Activated CD8-positive, alpha-beta T cell treated with anti-CD3 and anti-CD28 coated beads, Interleukin-2, amount 10 ng/mL, durations not matched to agents 7 days and 5 days (primary cell): Measurements from ENCODE around the gene ZNF253. TPM values are rescaled to one million over a fixed set of nuclear protein-coding genes. Genes with fewer than 3 reads are reported as not detected.
"Not testable (repeated sequence)": the region's sequence is repeated elsewhere in the genome, so short reads cannot be mapped to it uniquely, and the experiment has no call there.

Experiments
- ATAC-seq: fragments of 150-1000 bp; cut with Tn5 transposase; one replicate; pipeline ENCODE4 v1.10.0; 2021; ENCODE audit warnings: moderate library complexity
- CTCF ChIA-PET: fragments of 350-600 bp; sonication (Branson Sonifier 250); formaldehyde crosslinking; loops from one replicate; lab custom pipeline; 2021; ENCODE audit warnings: antibody characterized with exemption; lab: Charles Lee
- POLR2A ChIA-PET: fragments of 350-600 bp; sonication (Branson Sonifier 250); formaldehyde crosslinking; loops from one replicate; lab custom pipeline; 2021; ENCODE audit warnings: antibody characterized with exemption; lab: Charles Lee
- DNase-seq: peaks from one replicate; pipeline ENCODE4 v3.0.0-alpha.2; 2020
- H3K27ac Mint-ChIP-seq: one replicate; pipeline ENCODE4 v1.8.0; 2021; ENCODE audit warnings: mild to moderate bottlenecking, mixed read lengths
- H3K27me3 Mint-ChIP-seq: one replicate; pipeline ENCODE4 v1.8.0; 2021; ENCODE audit warnings: low read depth, mixed read lengths
- H3K36me3 Mint-ChIP-seq: one replicate; pipeline ENCODE4 v1.8.0; 2021; ENCODE audit warnings: low read depth, mixed read lengths
- H3K4me1 Mint-ChIP-seq: one replicate; pipeline ENCODE4 v1.8.0; 2021; ENCODE audit warnings: low read depth, mixed read lengths
- H3K4me3 Mint-ChIP-seq: one replicate; pipeline ENCODE4 v1.8.0; 2021; ENCODE audit warnings: mild to moderate bottlenecking, mixed read lengths
- H3K9me3 Mint-ChIP-seq: one replicate; pipeline ENCODE4 v1.8.0; 2022; ENCODE audit warnings: mixed read lengths; ENCODE audit not compliant: insufficient read depth
- total RNA-seq, 2 experiments: library from RNA; stranded (reverse); gene quantifications; one replicate each; pipeline ENCODE4 v1.2.3, GENCODE V29; 2021

ZNF253 gene
- 10 to 100 TPM; 15.7 to 17.5 TPM for total RNA-seq

- Mint-ChIP-seq H3K9me3 (peaks cover 33% of the 10 kb centered on the region), H3K4me1 (peaks cover 32% of the 10 kb centered on the region), H3K4me3 (peak within 1 kb of the TSS; percentile 100), H3K36me3 (peaks cover 45% of the 10 kb centered on the region), H3K27me3 (no peaks in the 10 kb centered on the region), H3K27ac (peak within 1 kb of the TSS; percentile 100)
- ATAC-seq (peak; percentile 96), DNase-seq (peak; percentile 99)
- ChIA-PET POLR2A (interaction anchor here (0.6 to 5.2 kb wide), 34 partner anchors 9 to 1527 kb away, joined by 3 to 85 read pairs (median 4); partner anchors contain the start of genes ATP13A1, NDUFA13, TSSK6 and ZNF101), CTCF (interaction anchor here (0.6 to 2.1 kb wide), 5 partner anchors 35 to 340 kb away, joined by 3 to 8 read pairs (median 5); partner anchors contain the start of gene ZNF506)
Measured at GRCh38 chr19:19865750-19866610, at the start of gene ZNF253. Gene ZNF253 (plus strand): TSS chr19:19865882. CDS start chr19:19865997, 115 bp downstream.

- Mint-ChIP-seq H3K27me3 (no peaks in the 10 kb centered on the region), H3K27ac (no peak overlapping the region), H3K36me3 (peaks cover 90% of the 10 kb centered on the region), H3K4me1 (peaks cover 31% of the 10 kb centered on the region), H3K9me3 (peaks cover 41% of the 10 kb centered on the region), H3K4me3 (no peak overlapping the region)
- ATAC-seq = no peak
- no peak for DNase-seq
- POLR2A ChIA-PET = interaction anchor here (0.9 to 1.0 kb wide), 2 partner anchors 49 to 84 kb away, joined by 4 to 5 read pairs; partner anchors contain the start of genes ZNF253 and ZNF93
- CTCF ChIA-PET = no interaction called here
Measured at GRCh38 chr19:19816679-19817078, 49.0 kb upstream of the ZNF253 start.

GRCh38 chr19:19817357-19817756 is 48.3 kb upstream of the ZNF253 start:
- H3K9me3 Mint-ChIP-seq = peaks cover 34% of the 10 kb centered on the region
- DNase-seq (peak; percentile 52), ATAC-seq (no peak)
- peaks cover 32% of the 10 kb centered on the region for H3K4me1 Mint-ChIP-seq
- H3K27ac Mint-ChIP-seq = peak overlapping the region; percentile 56
- H3K4me3 Mint-ChIP-seq = no peak overlapping the region
- CTCF ChIA-PET = no interaction called here
- POLR2A ChIA-PET = interaction anchor here (0.6 to 1.0 kb wide), 3 partner anchors 11 to 83 kb away, joined by 3 to 5 read pairs (median 4); partner anchors contain the start of genes ZNF253 and ZNF93
- H3K36me3 Mint-ChIP-seq = peaks cover 85% of the 10 kb centered on the region
- H3K27me3 Mint-ChIP-seq = no peaks in the 10 kb centered on the region

- Mint-ChIP-seq H3K4me3 (peak overlapping the region; percentile 100), H3K4me1 (peaks cover 34% of the 10 kb centered on the region), H3K27me3 (no peaks in the 10 kb centered on the region), H3K9me3 (peaks cover 55% of the 10 kb centered on the region), H3K27ac (peak overlapping the region; percentile 100), H3K36me3 (peaks cover 75% of the 10 kb centered on the region)
- DNase-seq (peak; percentile 24), ATAC-seq (no peak)
- ChIA-PET CTCF (interaction anchor here (0.7 to 2.2 kb wide), 10 partner anchors 11 to 289 kb away, joined by 3 to 8 read pairs (median 4); partner anchors contain the start of genes ZNF101, ZNF253 and ZNF93), POLR2A (interaction anchor here (0.8 to 2.9 kb wide), 19 partner anchors 10 to 1179 kb away, joined by 3 to 47 read pairs (median 8); partner anchors contain the start of genes ATP13A1, NDUFA13, TSSK6 and ZNF101)
Measured at GRCh38 chr19:19820774-19821320, 44.8 kb upstream of the ZNF253 start.

GRCh38 chr19:19821366-19821951 is 44.2 kb upstream of the ZNF253 start, which contains the start of gene ZNF506:
Gene ZNF506 (minus strand): TSS chr19:19821750. CDS start chr19:19821603, 147 bp downstream.
- Mint-ChIP-seq H3K27ac (peak within 1 kb of the TSS; percentile 100), H3K36me3 (peaks cover 69% of the 10 kb centered on the region), H3K4me1 (peaks cover 34% of the 10 kb centered on the region), H3K27me3 (no peaks in the 10 kb centered on the region), H3K9me3 (peaks cover 58% of the 10 kb centered on the region), H3K4me3 (peak within 1 kb of the TSS; percentile 100)
- DNase-seq (peak; percentile 98), ATAC-seq (peak; percentile 98)
- CTCF ChIA-PET = interaction anchor here (0.7 to 2.2 kb wide), 10 partner anchors 11 to 289 kb away, joined by 3 to 8 read pairs (median 4); partner anchors contain the start of genes ZNF101, ZNF253 and ZNF93
- POLR2A ChIA-PET = interaction anchor here (0.6 to 2.9 kb wide), 20 partner anchors 11 to 1653 kb away, joined by 3 to 47 read pairs (median 6); partner anchors contain the start of genes ATP13A1, NDUFA13, TSSK6 and ZNF101

- not testable (repeated sequence) for H3K27me3 Mint-ChIP-seq, DNase-seq
- peak; percentile 1 for ATAC-seq
- Mint-ChIP-seq H3K27ac (peak overlapping the region; percentile 100), H3K4me1 (peaks cover 33% of the 10 kb centered on the region), H3K4me3 (peak overlapping the region; percentile 100), H3K9me3 (peaks cover 62% of the 10 kb centered on the region), H3K36me3 (peaks cover 67% of the 10 kb centered on the region)
- CTCF ChIA-PET = interaction anchor here (1.2 to 2.2 kb wide), 7 partner anchors 14 to 154 kb away, joined by 3 to 8 read pairs (median 4); partner anchors contain the start of genes ZNF101, ZNF253 and ZNF93
- POLR2A ChIA-PET = interaction anchor here (0.6 to 2.9 kb wide), 14 partner anchors 12 to 1652 kb away, joined by 3 to 47 read pairs (median 15); partner anchors contain the start of genes ATP13A1, NDUFA13, TSSK6 and ZNF101
Measured at GRCh38 chr19:19821976-19822375, 43.7 kb upstream of the ZNF253 start.

- Mint-ChIP-seq H3K27ac (no peak overlapping the region), H3K27me3 (no peaks in the 10 kb centered on the region), H3K36me3 (peaks cover 59% of the 10 kb centered on the region), H3K4me3 (no peak overlapping the region), H3K4me1 (peaks cover 22% of the 10 kb centered on the region), H3K9me3 (peaks cover 65% of the 10 kb centered on the region)
- ChIA-PET CTCF (interaction anchor here (1.6 kb wide), 1 partner anchor 11 kb away, joined by 3 read pairs; no protein-coding TSS in a partner anchor), POLR2A (no interaction called here)
- DNase-seq (no peak), ATAC-seq (no peak)
Measured at GRCh38 chr19:19823916-19824315, 41.8 kb upstream of the ZNF253 start.

GRCh38 chr19:19826875-19827274 is 38.8 kb upstream of the ZNF253 start:
- peaks cover 38% of the 10 kb centered on the region for H3K36me3 Mint-ChIP-seq
- no peak overlapping the region for H3K4me3 Mint-ChIP-seq
- no peak overlapping the region for H3K27ac Mint-ChIP-seq
- no peak for ATAC-seq
- no peaks in the 10 kb centered on the region for H3K27me3 Mint-ChIP-seq
- ChIA-PET CTCF (no interaction called here), POLR2A (no interaction called here)
- peaks cover 4% of the 10 kb centered on the region for H3K4me1 Mint-ChIP-seq
- peaks cover 67% of the 10 kb centered on the region for H3K9me3 Mint-ChIP-seq
- no peak for DNase-seq

GRCh38 chr19:19835560-19836038 is 30.1 kb upstream of the ZNF253 start:
- DNase-seq = no peak

GRCh38 chr19:19847781-19848180 is 17.9 kb upstream of the ZNF253 start:
- Mint-ChIP-seq H3K4me3 (no peak overlapping the region), H3K4me1 (no peaks in the 10 kb centered on the region), H3K27me3 (no peaks in the 10 kb centered on the region), H3K36me3 (peaks cover 12% of the 10 kb centered on the region), H3K9me3 (peaks cover 48% of the 10 kb centered on the region), H3K27ac (no peak overlapping the region)
- no peak for ATAC-seq
- POLR2A ChIA-PET = no interaction called here
- no peak for DNase-seq
- CTCF ChIA-PET = no interaction called here

More at GRCh38 chr19:19835560-19836038, 30.1 kb upstream of the ZNF253 start:
- Mint-ChIP-seq H3K4me1 (no peaks in the 10 kb centered on the region), H3K4me3 (no peak overlapping the region), H3K27ac (no peak overlapping the region), H3K9me3 (peaks cover 58% of the 10 kb centered on the region), H3K36me3 (peaks cover 17% of the 10 kb centered on the region), H3K27me3 (no peaks in the 10 kb centered on the region)
- ChIA-PET CTCF (interaction anchor here (1.1 kb wide), 1 partner anchor 11 kb away, joined by 3 read pairs; no protein-coding TSS in a partner anchor), POLR2A (no interaction called here)
- no peak for ATAC-seq
